ENCODE data around the gene MB21D2.
A peak's percentile ranks its signal among the peaks of the same experiment; 100 is the strongest.
"Not testable (repeated sequence)": the region's sequence is repeated elsewhere in the genome, so short reads cannot be mapped to it uniquely, and the experiment has no call there.

The MB21D2 gene

GRCh38 chr3:192794216-192794615 is 123.4 kb downstream of the MB21D2 start:
- Histone ChIP-seq H3K27ac (ENCODE audit: extremely low read depth, low read depth, low read length) (no peak overlapping the region), H3K9me3 (ENCODE audit: control insufficient read depth, insufficient read depth, low read depth, low read length) (no peaks in the 10 kb centered on the region), H3K36me3 (ENCODE audit: control insufficient read depth in 2 of 2, insufficient read depth in 1 of 2, low read length in 2 of 2) (peaks cover 0 to 9% of the 10 kb centered on the region in 2 experiments; a peak in 1 of 3 replicates), H3K4me3 (ENCODE audit: low read depth, low read length) (no peak overlapping the region), H3K4me1 (ENCODE audit: control insufficient read depth, insufficient read depth, low read length) (no peaks in the 10 kb centered on the region)
- TF ChIP-seq IKZF3 (tag by site-specific recombination; IDR thresholded peaks at IDR 0.05) (no peak), ZNF211 (tag by site-specific recombination; IDR thresholded peaks at IDR 0.05; ENCODE audit: low read depth) (no peak), ZNF335 (tag by site-specific recombination; conservative IDR thresholded peaks at IDR 0.05) (no peak), ZBTB1 (tag by site-specific recombination; IDR thresholded peaks at IDR 0.05) (no peak)
- CTCF ChIA-PET = no interaction called here
- POLR2A ChIA-PET = no interaction called here

- CTCF ChIA-PET = interaction anchor here (0.6 to 0.7 kb wide), 3 partner anchors 158 to 306 kb away, joined by 3 to 6 read pairs (median 4); no protein-coding TSS in a partner anchor
- H3K4me3 ChIP-seq (ENCODE audit: low read depth, low read length); H3K36me3 ChIP-seq (ENCODE audit: control insufficient read depth in 2 of 2, insufficient read depth in 1 of 2, low read length in 2 of 2); H3K9me3 ChIP-seq (ENCODE audit: control insufficient read depth, insufficient read depth, low read depth, low read length); H3K4me1 ChIP-seq (ENCODE audit: control insufficient read depth, insufficient read depth, low read length); POLR2A ChIA-PET; H3K27ac ChIP-seq (ENCODE audit: extremely low read depth, low read depth, low read length): not testable (repeated sequence)
These were observed 128.7 kb downstream of the MB21D2 start for GRCh38 chr3:192788816-192789515.

GRCh38 chr3:192778508-192778907 is 139.1 kb downstream of the MB21D2 start:
- POLR2A ChIA-PET = no interaction called here
- H3K27ac ChIP-seq (ENCODE audit: extremely low read depth, low read depth, low read length) = no peak overlapping the region
- H3K36me3 ChIP-seq (ENCODE audit: control insufficient read depth in 2 of 2, insufficient read depth in 1 of 2, low read length in 2 of 2) = no peaks in the 10 kb centered on the region
- CTCF ChIA-PET = interaction anchor here (0.7 to 2.4 kb wide), 2 partner anchors 25 to 211 kb away, joined by 3 to 6 read pairs; no protein-coding TSS in a partner anchor
- no peak overlapping the region for H3K4me3 ChIP-seq (ENCODE audit: low read depth, low read length)
- H3K4me1 ChIP-seq (ENCODE audit: control insufficient read depth, insufficient read depth, low read length) = no peaks in the 10 kb centered on the region
- no peaks in the 10 kb centered on the region for H3K9me3 ChIP-seq (ENCODE audit: control insufficient read depth, insufficient read depth, low read depth, low read length)
- TF ChIP-seq HOXD13 (CRISPR knock-in tag; IDR thresholded peaks at IDR 0.05; ENCODE audit: borderline replicate concordance) (no peak), ZNF701 (tag by site-specific recombination; IDR thresholded peaks at IDR 0.05) (no peak), ZNF274 (IDR thresholded peaks at IDR 0.05; ENCODE audit: low read length) (no peak), ZNF274 (tag by site-specific recombination; IDR thresholded peaks at IDR 0.05; ENCODE audit: borderline replicate concordance) (no peak), ZBTB48 (tag by site-specific recombination; IDR thresholded peaks at IDR 0.05) (no peak), TRIM28 (IDR thresholded peaks at IDR 0.05; ENCODE audit: borderline replicate concordance, low read length) (no peak), BCL11A (tag by site-specific recombination; IDR thresholded peaks at IDR 0.05; ENCODE audit: low read depth) (no peak), ZNF585B (tag by site-specific recombination; IDR thresholded peaks at IDR 0.05) (no peak)

GRCh38 chr3:192774341-192774740 is 143.3 kb downstream of the MB21D2 start:
- H3K4me3 ChIP-seq (ENCODE audit: low read depth, low read length); H3K9me3 ChIP-seq (ENCODE audit: control insufficient read depth, insufficient read depth, low read depth, low read length); H3K27ac ChIP-seq (ENCODE audit: extremely low read depth, low read depth, low read length); POLR2A ChIA-PET; H3K4me1 ChIP-seq (ENCODE audit: control insufficient read depth, insufficient read depth, low read length); H3K36me3 ChIP-seq (ENCODE audit: control insufficient read depth in 2 of 2, insufficient read depth in 1 of 2, low read length in 2 of 2); CTCF ChIA-PET: not testable (repeated sequence)
- peak; percentile 85 for TF ChIP-seq ZNF707 (tag by site-specific recombination; IDR thresholded peaks at IDR 0.05)

GRCh38 chr3:192772240-192772894 is 145.3 kb downstream of the MB21D2 start:
- ChIA-PET CTCF (interaction anchor here (0.6 to 1.5 kb wide), 12 partner anchors 12 to 317 kb away, joined by 3 to 5 read pairs (median 3); no protein-coding TSS in a partner anchor), POLR2A (no interaction called here)
- Histone ChIP-seq H3K4me3 (ENCODE audit: low read depth, low read length) (no peak overlapping the region), H3K36me3 (ENCODE audit: control insufficient read depth in 2 of 2, insufficient read depth in 1 of 2, low read length in 2 of 2) (no peaks in the 10 kb centered on the region), H3K9me3 (ENCODE audit: control insufficient read depth, insufficient read depth, low read depth, low read length) (no peaks in the 10 kb centered on the region), H3K27ac (ENCODE audit: extremely low read depth, low read depth, low read length) (no peak overlapping the region), H3K4me1 (ENCODE audit: control insufficient read depth, insufficient read depth, low read length) (no peaks in the 10 kb centered on the region)
- TF ChIP-seq ZNF654 (tag by site-specific recombination; IDR thresholded peaks at IDR 0.05; ENCODE audit: low read depth) (peak; percentile 45), ZSCAN30 (tag by site-specific recombination; IDR thresholded peaks at IDR 0.05) (0 out of 2 replicates have a peak, but pooled peaks have one; percentile 19), ZNF600 (tag by site-specific recombination; IDR thresholded peaks at IDR 0.05) (0 out of 2 replicates have a peak, but pooled peaks have one; percentile 29), ZNF580 (tag by site-specific recombination; IDR thresholded peaks at IDR 0.05) (no peak), ZNF561 (tag by site-specific recombination; IDR thresholded peaks at IDR 0.05; ENCODE audit: borderline replicate concordance) (no peak), SCRT2 (tag by site-specific recombination; IDR thresholded peaks at IDR 0.05) (peak; percentile 40; the same call in 1 of the 2 replicates), ZNF660 (tag by site-specific recombination; IDR thresholded peaks at IDR 0.05) (peak; percentile 40; the same call in 1 of the 2 replicates)

Data from HEK293 (cell line).